Measurements from ENCODE around the gene MAP2. TPM values are rescaled to one million over a fixed set of nuclear protein-coding genes. Genes with fewer than 3 reads are reported as not detected.

The MAP2 gene
- total and polyA plus RNA-seq, 2 of the 8 experiments (the other 6 are each of a cell fraction or from before 2014, with no cell fraction given), result 5.9 to 9.4 TPM

DNA sequence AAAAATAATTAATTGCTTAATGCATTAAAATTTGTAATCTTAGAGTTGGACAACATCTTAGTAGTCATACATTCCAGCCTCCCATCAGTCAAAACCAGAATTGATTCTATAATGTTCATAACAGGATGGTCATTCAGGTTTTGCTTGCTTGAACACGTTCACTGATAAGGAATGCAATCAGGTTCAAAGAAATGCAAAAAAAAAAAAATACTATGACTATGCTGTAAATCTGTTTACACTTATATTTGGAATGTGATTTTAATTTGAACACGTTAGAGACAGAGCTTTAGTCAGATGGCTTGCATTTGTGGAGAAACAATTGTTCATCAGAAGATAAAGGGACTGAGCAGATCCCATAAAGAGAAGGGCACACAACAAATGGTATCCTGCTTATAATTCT is 216.5 kb downstream of the MAP2 start:
- Histone ChIP-seq H3K79me2 (ENCODE audit: control insufficient read depth in 1 of 2, insufficient read depth in 2 of 2, low read length in 2 of 2) (no peaks in the 10 kb centered on the region), H3K4me3 (ENCODE audit: extremely low read depth in 1 of 4, insufficient read depth in 2 of 4, low read depth in 3 of 4, low read length in 4 of 4) (no peak overlapping the region), H2BK15ac (ENCODE audit: low read length) (no peak overlapping the region), H3K4me1 (replicated peaks in 1 of 4; ENCODE audit: control insufficient read depth in 3 of 4, insufficient read depth in 4 of 4, low read length in 3 of 4) (no peaks in the 10 kb centered on the region), H3K56ac (replicated peaks; ENCODE audit: insufficient read length, low read depth, low read length) (no peak overlapping the region), H2AFZ (ENCODE audit: low read length) (no peak overlapping the region), H3K27me3 (replicated peaks in 1 of 4; ENCODE audit: control insufficient read depth in 3 of 4, extremely low read depth in 1 of 4, insufficient read depth in 3 of 4, low read length in 3 of 4) (no peaks in the 10 kb centered on the region), H3K18ac (ENCODE audit: extremely low read depth, low read length) (no peak overlapping the region), H3K9ac (replicated peaks in 1 of 4; ENCODE audit: extremely low read depth in 1 of 4, low read depth in 3 of 4, low read length in 3 of 4) (no peak overlapping the region), H3K4ac (replicated peaks; ENCODE audit: insufficient read length, low read depth, low read length) (no peak overlapping the region), H2BK12ac (ENCODE audit: low read depth, low read length) (no peak overlapping the region), H4K8ac (ENCODE audit: extremely low read depth, insufficient read depth, low read length) (no peak overlapping the region), H2BK120ac (replicated peaks; ENCODE audit: low read depth, low read length) (no peak overlapping the region), H3K36me3 (ENCODE audit: control insufficient read depth in 2 of 4, insufficient read depth in 4 of 4, low read length in 3 of 4) (no peaks in the 10 kb centered on the region), H3K9me3 (ENCODE audit: insufficient read depth in 2 of 2, low read depth in 1 of 2, low read length in 1 of 2) (no peaks in the 10 kb centered on the region), H3K4me2 (ENCODE audit: insufficient read depth in 1 of 2, low read depth in 2 of 2, low read length in 2 of 2) (no peak overlapping the region), H2AK5ac (ENCODE audit: low read depth, low read length) (no peak overlapping the region), H3K14ac (ENCODE audit: insufficient read length) (no peak overlapping the region), H3K27ac (ENCODE audit: low read depth, low read length) (no peak overlapping the region), H3K23me2 (ENCODE audit: low read depth, low read length) (no peaks in the 10 kb centered on the region), H4K91ac (replicated peaks; ENCODE audit: insufficient read length, low read length) (no peak overlapping the region), H2BK20ac (ENCODE audit: low read length) (no peak overlapping the region), H3K23ac (ENCODE audit: insufficient read length) (no peak overlapping the region), H4K5ac (ENCODE audit: insufficient read length, low read depth, low read length) (no peak overlapping the region), H4K20me1 (replicated peaks in 1 of 2; ENCODE audit: control insufficient read depth in 1 of 2, insufficient read depth in 2 of 2, low read length in 2 of 2) (no peaks in the 10 kb centered on the region), H2BK5ac (ENCODE audit: low read depth, low read length) (no peak overlapping the region), H3K79me1 (ENCODE audit: low read depth, low read length) (no peaks in the 10 kb centered on the region)
- ChIA-PET POLR2A (ENCODE audit: partially characterized antibody) (no interaction called here), CTCF (ENCODE audit: partially characterized antibody) (no interaction called here)
- 90% methylated on average over 2 of the region's 2 CpGs; no CpG with 5 or more reads in 1 of the 2 experiments for WGBS, 2 experiments (ENCODE audit: extremely low coverage in 1 of 2, insufficient coverage in 1 of 2, insufficient read length in 1 of 2, insufficient replicate concordance in 2 of 2, low coverage in 1 of 2, low lambda C conversion rate in 2 of 2, missing lambda C conversion rate in 1 of 2)
- no peak for FAIRE-seq
- DNase-seq (ENCODE audit: low read depth in 1 of 2, low spot score in 2 of 2), result no peak
- TF ChIP-seq ATF2 (IDR thresholded peaks at IDR 0.05; ENCODE audit: low read length) (no peak), EZH2 (IDR thresholded peaks at IDR 0.05; ENCODE audit: low read depth, low read length, severe bottlenecking) (no peak), POLR2AphosphoS5 (IDR thresholded peaks at IDR 0.05; ENCODE audit: low read depth, low read length) (no peak), TBP (IDR thresholded peaks at IDR 0.05; ENCODE audit: low read depth, low read length) (no peak), ASH2L (IDR thresholded peaks at IDR 0.05; ENCODE audit: low read length) (no peak), PHF8 (conservative IDR thresholded peaks at IDR 0.05; ENCODE audit: low read depth, low read length) (no peak), RFX5 (IDR thresholded peaks at IDR 0.05; ENCODE audit: borderline replicate concordance, low read depth, low read length) (no peak), SP1 (IDR thresholded peaks at IDR 0.05; ENCODE audit: low read depth, low read length) (no peak), RNF2 (IDR thresholded peaks at IDR 0.05; ENCODE audit: borderline replicate concordance, low read depth, low read length, missing control alignments, poor library complexity, severe bottlenecking) (no peak), SP2 (IDR thresholded peaks at IDR 0.05; ENCODE audit: low read length) (no peak)
- TF ChIP-seq, protein P1, sequence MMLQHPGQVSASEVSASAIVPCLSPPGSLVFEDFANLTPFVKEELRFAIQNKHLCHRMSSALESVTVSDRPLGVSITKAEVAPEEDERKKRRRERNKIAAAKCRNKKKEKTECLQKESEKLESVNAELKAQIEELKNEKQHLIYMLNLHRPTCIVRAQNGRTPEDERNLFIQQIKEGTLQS (IDR thresholded peaks at IDR 0.05; ENCODE audit: insufficient read depth, low read depth, low read length), result no peak
- TF ChIP-seq, protein P2, sequence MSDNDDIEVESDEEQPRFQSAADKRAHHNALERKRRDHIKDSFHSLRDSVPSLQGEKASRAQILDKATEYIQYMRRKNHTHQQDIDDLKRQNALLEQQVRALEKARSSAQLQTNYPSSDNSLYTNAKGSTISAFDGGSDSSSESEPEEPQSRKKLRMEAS (IDR thresholded peaks at IDR 0.05), result no peak

Data from H1 (cell line).